OCI-LY7 (cell line): ENCODE results near the gene NUTF2. TPM values are rescaled to one million over a fixed set of nuclear protein-coding genes. Genes with fewer than 3 reads are reported as not detected.

Experiments used
- BruUV-seq: library from RNA; stranded (reverse); fragments of 400-500 nt; replicated peaks from 2 replicates; lab custom pipeline; 2021; lab: Mats Ljungman, UMichigan
- CTCF ChIA-PET: fragments of 300-600 bp; sonication (Branson Sonifier 250); formaldehyde crosslinking; loops from one replicate; lab custom pipeline; 2022; ENCODE audit warnings: antibody characterized with exemption; ENCODE audit not compliant: unreplicated experiment; lab: Charles Lee
- POLR2A ChIA-PET: fragments of 300-600 bp; sonication (Branson Sonifier 250); formaldehyde crosslinking; loops from one replicate; lab custom pipeline; 2022; ENCODE audit warnings: antibody characterized with exemption; lab: Charles Lee
- DNase-seq: peaks from one replicate; pipeline ENCODE4 v3.0.0-alpha.2; 2015; ENCODE audit warnings: low spot score
- H2AFZ ChIP-seq: fragments of 200-600 bp; sonication (generic), shearing (Covaris generic); 2 replicates; pipeline ENCODE4 v1.6.1; 2014; ENCODE audit warnings: mild to moderate bottlenecking, antibody characterized with exemption, low read length, moderate library complexity
- H3K27ac ChIP-seq: fragments of 200-600 bp; sonication (generic); 2 replicates; pipeline ENCODE4 v1.5.1; 2014; ENCODE audit warnings: mixed run types, low read depth, mild to moderate bottlenecking, moderate library complexity, low read length, inconsistent platforms; ENCODE audit not compliant: poor library complexity, severe bottlenecking
- H3K36me3 ChIP-seq: fragments of 200-600 bp; sonication (generic); 2 replicates; pipeline ENCODE4 v1.6.1; 2014; ENCODE audit warnings: mild to moderate bottlenecking, antibody characterized with exemption, low read length, moderate library complexity, mixed read lengths; ENCODE audit not compliant: insufficient read depth
- H3K4me1 ChIP-seq: fragments of 200-600 bp; sonication (generic); 2 replicates; pipeline ENCODE4 v1.5.1; 2014; ENCODE audit warnings: mild to moderate bottlenecking, low read length; ENCODE audit not compliant: insufficient read depth, poor library complexity, severe bottlenecking
- H3K4me2 ChIP-seq: fragments of 200-600 bp; sonication (generic); 2 replicates; pipeline ENCODE4 v1.6.1; 2014; ENCODE audit warnings: mild to moderate bottlenecking, low read length
- H3K4me3 ChIP-seq: fragments of 200-600 bp; sonication (generic); 2 replicates; pipeline ENCODE4 v1.5.1; 2014; ENCODE audit warnings: mild to moderate bottlenecking, low read depth, low read length; ENCODE audit not compliant: poor library complexity, severe bottlenecking
- H3K79me2 ChIP-seq: fragments of 200-600 bp; sonication (generic); 2 replicates; pipeline ENCODE4 v1.6.1; 2016; ENCODE audit warnings: low read depth, mild to moderate bottlenecking, low read length, moderate library complexity, mixed read lengths; ENCODE audit not compliant: insufficient read depth
- H3K9me2 ChIP-seq: fragments of 200-600 bp; sonication (generic); 2 replicates; pipeline ENCODE4 v1.6.1; 2016; ENCODE audit warnings: mild to moderate bottlenecking, low read length, mixed read lengths; ENCODE audit not compliant: insufficient read depth
- H3K9me3 ChIP-seq: fragments of 200-600 bp; sonication (generic); 2 replicates; pipeline ENCODE4 v1.6.1; 2014; ENCODE audit warnings: mild to moderate bottlenecking, mixed run types, low read length, mixed read lengths
- H4K20me1 ChIP-seq: fragments of 200-600 bp; sonication (generic); 2 replicates; pipeline ENCODE4 v1.6.1; 2014; ENCODE audit warnings: mild to moderate bottlenecking, antibody characterized with exemption, low read length, moderate library complexity, mixed read lengths; ENCODE audit not compliant: insufficient read depth
- EZH2phosphoT487 ChIP-seq: fragments of 200-600 bp; sonication (generic); IDR thresholded peaks from 2 replicates; pipeline ENCODE4 v1.6.1; 2018; ENCODE audit warnings: low read depth, borderline replicate concordance, mild to moderate bottlenecking, mixed run types, antibody characterized with exemption, low read length, moderate library complexity, mixed read lengths
- intact Hi-C: fragments of 100-400 bp; cut with micrococcal nuclease; formaldehyde crosslinking; loops from one replicate; pipeline ENCODE4 v1.10.0; 2022; ENCODE audit not compliant: unreplicated experiment
- total RNA-seq, 2 experiments: library from RNA; depleted of rRNA in 1 of 2; stranded (reverse); fragments of >200 nt in 1 of 2; shearing (Covaris generic) in 1 of 2; gene quantifications; 2 replicates each; pipeline ENCODE4 v1.2.3, GENCODE V29; 2014 to 2022
- TF ChIP-seq, protein P1 (sequence below): fragments of 200-600 bp; sonication (generic); conservative IDR thresholded peaks from 2 replicates; pipeline ENCODE4 v1.5.1; 2014; ENCODE audit warnings: mild to moderate bottlenecking, antibody characterized with exemption, low read length, moderate library complexity, mixed read lengths

The NUTF2 gene
- total RNA-seq, 2 experiments from 2014 or later: 143 to 187 TPM

DNA sequence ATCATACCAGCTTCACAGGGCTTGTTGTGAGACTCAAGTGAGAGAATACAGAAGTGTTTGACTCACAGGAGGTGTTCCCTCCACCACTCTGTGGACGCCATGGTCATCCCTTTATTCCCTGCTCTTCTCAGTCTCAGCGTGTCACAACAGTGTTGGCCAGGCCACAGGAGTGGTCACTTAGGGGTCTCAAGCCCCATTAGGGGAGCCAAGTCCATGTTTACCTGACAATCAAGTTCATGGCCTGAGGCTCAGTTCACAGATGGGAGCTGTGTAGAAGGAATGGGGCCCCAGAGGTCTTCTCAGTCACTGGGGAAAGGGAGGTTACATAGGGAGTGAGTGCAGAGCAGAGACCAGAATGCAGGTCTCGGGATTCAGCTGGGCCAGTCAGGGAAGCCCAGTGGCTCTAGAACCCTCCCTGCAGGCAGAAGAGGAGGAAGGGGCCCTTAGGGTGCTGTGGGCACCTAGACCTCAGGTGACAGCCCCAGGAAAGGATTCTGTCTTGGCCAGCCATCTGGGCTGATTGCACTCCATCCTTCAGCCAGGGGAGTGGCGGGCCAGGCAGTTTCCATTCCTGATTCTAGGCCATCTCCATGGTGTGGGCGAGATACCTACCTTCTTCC lies 10.3 kb downstream of the NUTF2 start:
- Histone ChIP-seq H4K20me1 (no peaks in the 10 kb centered on the region; the same call in 1 of the 2 replicates), H3K9me3 (no peaks in the 10 kb centered on the region), H3K9me2 (no peaks in the 10 kb centered on the region), H3K4me3 (no peak overlapping the region), H3K79me2 (peaks cover 97% of the 10 kb centered on the region), H3K27ac (no peak overlapping the region), H3K4me2 (no peak overlapping the region), H3K4me1 (no peaks in the 10 kb centered on the region), H2AFZ (no peak overlapping the region), H3K36me3 (peaks cover 77% of the 10 kb centered on the region)
- no peak for TF ChIP-seq EZH2phosphoT487
- TF ChIP-seq, protein P1, sequence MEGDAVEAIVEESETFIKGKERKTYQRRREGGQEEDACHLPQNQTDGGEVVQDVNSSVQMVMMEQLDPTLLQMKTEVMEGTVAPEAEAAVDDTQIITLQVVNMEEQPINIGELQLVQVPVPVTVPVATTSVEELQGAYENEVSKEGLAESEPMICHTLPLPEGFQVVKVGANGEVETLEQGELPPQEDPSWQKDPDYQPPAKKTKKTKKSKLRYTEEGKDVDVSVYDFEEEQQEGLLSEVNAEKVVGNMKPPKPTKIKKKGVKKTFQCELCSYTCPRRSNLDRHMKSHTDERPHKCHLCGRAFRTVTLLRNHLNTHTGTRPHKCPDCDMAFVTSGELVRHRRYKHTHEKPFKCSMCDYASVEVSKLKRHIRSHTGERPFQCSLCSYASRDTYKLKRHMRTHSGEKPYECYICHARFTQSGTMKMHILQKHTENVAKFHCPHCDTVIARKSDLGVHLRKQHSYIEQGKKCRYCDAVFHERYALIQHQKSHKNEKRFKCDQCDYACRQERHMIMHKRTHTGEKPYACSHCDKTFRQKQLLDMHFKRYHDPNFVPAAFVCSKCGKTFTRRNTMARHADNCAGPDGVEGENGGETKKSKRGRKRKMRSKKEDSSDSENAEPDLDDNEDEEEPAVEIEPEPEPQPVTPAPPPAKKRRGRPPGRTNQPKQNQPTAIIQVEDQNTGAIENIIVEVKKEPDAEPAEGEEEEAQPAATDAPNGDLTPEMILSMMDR: no peak
- ChIA-PET POLR2A (no interaction called here), CTCF (no interaction called here)
- BruUV-seq: no TSS peak
- intact Hi-C loops: no loop called here
- no peak for DNase-seq

DNA sequence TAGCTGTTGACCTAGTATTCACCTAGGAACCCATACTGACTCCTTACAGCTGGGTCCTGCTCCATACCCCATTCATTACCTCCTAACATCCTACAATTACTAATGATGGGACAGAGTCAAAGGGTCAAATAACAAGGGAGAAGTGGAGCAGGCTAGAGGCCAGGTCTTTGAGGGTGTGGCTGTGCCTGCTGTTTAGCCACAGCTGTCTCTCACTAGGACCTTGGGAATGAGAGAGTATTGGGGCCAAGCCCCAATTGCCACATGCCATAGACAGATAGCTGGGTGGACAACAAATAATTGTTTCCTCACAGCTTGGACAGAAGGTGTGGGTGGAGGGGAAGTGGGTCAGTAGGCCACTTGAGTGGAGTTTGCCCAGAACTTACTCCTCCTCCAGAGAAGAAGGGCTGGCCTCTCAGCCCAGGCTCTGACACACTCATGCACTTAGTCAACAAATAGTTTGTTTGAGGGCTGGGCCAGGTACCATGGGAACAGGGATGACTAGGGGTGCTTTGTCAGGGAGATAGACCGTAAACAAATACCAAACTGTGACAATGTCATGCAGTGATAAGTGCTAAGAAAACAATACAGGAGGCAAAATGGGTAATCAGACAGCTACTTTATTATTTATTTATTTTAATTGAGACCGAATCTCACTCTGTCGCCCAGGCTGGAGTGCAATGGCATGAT lies 11.0 kb downstream of the NUTF2 start:
- Histone ChIP-seq H3K79me2 (peaks cover 96% of the 10 kb centered on the region), H4K20me1 (no peaks in the 10 kb centered on the region), H3K9me3 (no peaks in the 10 kb centered on the region), H3K4me2 (no peak overlapping the region), H3K36me3 (peaks cover 79% of the 10 kb centered on the region), H3K4me1 (no peaks in the 10 kb centered on the region), H3K4me3 (no peak overlapping the region), H3K9me2 (no peaks in the 10 kb centered on the region), H2AFZ (no peak overlapping the region), H3K27ac (no peak overlapping the region)
- no peak for TF ChIP-seq EZH2phosphoT487
- TF ChIP-seq, protein P1: no peak
- CTCF ChIA-PET: no interaction called here
- BruUV-seq: no TSS peak
- POLR2A ChIA-PET: no interaction called here
- intact Hi-C loops: no loop called here
- no peak for DNase-seq

DNA sequence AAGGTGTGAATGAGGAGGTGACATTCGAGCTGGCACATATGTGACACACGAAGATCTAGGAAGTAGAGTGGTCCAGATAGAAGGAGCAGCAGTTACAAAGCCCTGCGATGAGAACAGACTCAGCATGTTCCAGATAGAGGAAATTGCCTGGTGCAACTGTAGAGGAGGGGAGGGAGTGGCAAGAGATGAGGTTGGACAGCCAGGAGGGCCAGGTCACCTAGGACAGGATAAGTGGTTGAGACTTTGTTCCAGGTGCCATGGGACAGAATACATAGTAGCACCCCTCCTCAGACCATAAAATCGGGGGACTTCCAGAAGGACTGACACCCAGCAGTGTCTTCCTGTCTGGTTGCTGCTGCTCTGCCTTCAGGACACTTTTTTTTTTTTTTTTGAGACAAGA lies 11.8 kb downstream of the NUTF2 start:
- Histone ChIP-seq H3K4me3 (no peak overlapping the region), H3K36me3 (peaks cover 75% of the 10 kb centered on the region), H3K79me2 (peaks cover 95% of the 10 kb centered on the region), H4K20me1 (0 out of 2 replicates have a peak, but pooled peaks cover under 1% of the 10 kb centered on the region), H3K4me2 (no peak overlapping the region), H3K9me3 (no peaks in the 10 kb centered on the region), H2AFZ (no peak overlapping the region), H3K4me1 (no peaks in the 10 kb centered on the region), H3K27ac (no peak overlapping the region), H3K9me2 (no peaks in the 10 kb centered on the region)
- no peak for TF ChIP-seq EZH2phosphoT487
- TF ChIP-seq, protein P1: no peak
- POLR2A ChIA-PET: no interaction called here
- no peak for DNase-seq
- CTCF ChIA-PET: no interaction called here
- intact Hi-C loops: no loop called here
- BruUV-seq: no TSS peak
